SK-N-SH (cell line): Measurements from ENCODE around the gene HBZ. TPM values are rescaled to one million over a fixed set of nuclear protein-coding genes. Genes with fewer than 3 reads are reported as not detected.

ENCODE experiments used
- CTCF ChIA-PET: fragments of 300-600, 350-600 bp; formaldehyde crosslinking; extraction: SDS; loops from one replicate; lab custom pipeline; 2021; lab: Yijun Ruan, JAX
- POLR2A ChIA-PET: fragments of 350-600 bp; sonication (Branson Sonifier 250); formaldehyde crosslinking; extraction: SDS; loops from one replicate; lab custom pipeline; 2020; ENCODE audit warnings: antibody characterized with exemption, inconsistent platforms; lab: Yijun Ruan, JAX
- DNase-seq: peaks from one replicate; pipeline ENCODE4 v3.0.0; 2012
- H2AFZ ChIP-seq: fragments of 200-600 bp; sonication (generic); 2 replicates; pipeline ENCODE4 v1.8.1; 2016; ENCODE audit warnings: antibody characterized with exemption, mild to moderate bottlenecking, low read depth
- H3F3A ChIP-seq: fragments of 200-600 bp; sonication (generic); replicated peaks from 2 replicates; pipeline ENCODE3; 2016; ENCODE audit warnings: antibody characterized with exemption, mild to moderate bottlenecking; ENCODE audit not compliant: insufficient read depth
- H3K27ac ChIP-seq, 2 experiments: fragments of 200-500 bp in 1 of 2; fragments of 200-600 bp in 1 of 2; sonication (Bioruptor generic) in 1 of 2; sonication (generic), shearing (Covaris generic) in 1 of 2; 2 replicates each; pipeline versions ENCODE4 v1.5.1 to v1.6.1; 2014 to 2016; ENCODE audit warnings: low read depth in 2 of 2, inconsistent platforms in 1 of 2, low read length in 1 of 2, mild to moderate bottlenecking in 1 of 2, mixed read lengths in 1 of 2
- H3K27me3 ChIP-seq: fragments of 200-600 bp; sonication (generic), shearing (Covaris generic); 2 replicates; pipeline ENCODE4 v1.6.1; 2016; ENCODE audit warnings: mixed run types; ENCODE audit not compliant: insufficient read depth
- H3K36me3 ChIP-seq, 2 experiments: fragments of 200-500 bp in 1 of 2; fragments of 200-600 bp in 1 of 2; sonication (Bioruptor generic) in 1 of 2; sonication (generic) in 1 of 2; replicated peaks in 1 of 2; 2 replicates each; pipeline versions ENCODE3 to v1.5.1; 2014 to 2016; ENCODE audit warnings: low read length in 1 of 2, mild to moderate bottlenecking in 1 of 2; ENCODE audit not compliant: insufficient read depth in 2 of 2, control insufficient read depth in 1 of 2
- H3K4me1 ChIP-seq, 2 experiments: fragments of 200-500 bp in 1 of 2; fragments of 200-600 bp in 1 of 2; sonication (Bioruptor generic) in 1 of 2; sonication (generic), shearing (Covaris generic) in 1 of 2; 2 replicates each; pipeline versions ENCODE4 v1.5.1 to v1.6.1; 2014 to 2016; ENCODE audit warnings: low read depth in 1 of 2, low read length in 1 of 2, mixed run types in 1 of 2; ENCODE audit not compliant: insufficient read depth in 2 of 2, control insufficient read depth in 1 of 2
- H3K4me2 ChIP-seq: fragments of 200-600 bp; sonication (generic), shearing (Covaris generic); 2 replicates; pipeline ENCODE4 v1.6.1; 2017; ENCODE audit warnings: mixed run types
- H3K4me3 ChIP-seq, 2 experiments: fragments of 200-500 bp in 1 of 2; fragments of 200-600 bp in 1 of 2; sonication (Bioruptor generic) in 1 of 2; sonication (generic), shearing (Covaris generic) in 1 of 2; 2 replicates each; pipeline versions ENCODE4 v1.5.1 to v1.8.1; 2014 to 2016; ENCODE audit warnings: low read depth in 2 of 2, inconsistent platforms in 1 of 2, low read length in 1 of 2, mild to moderate bottlenecking in 1 of 2, mixed read lengths in 1 of 2, moderate library complexity in 1 of 2
- H3K79me2 ChIP-seq: fragments of 200-600 bp; sonication (generic); 2 replicates; pipeline ENCODE4 v1.8.1; 2017; ENCODE audit warnings: mild to moderate bottlenecking; ENCODE audit not compliant: insufficient read depth
- H3K9ac ChIP-seq: fragments of 200-600 bp; sonication (generic); 2 replicates; pipeline ENCODE4 v1.6.1; 2017; ENCODE audit warnings: mixed run types
- H3K9me2 ChIP-seq: fragments of 200-600 bp; sonication (generic); 2 replicates; pipeline ENCODE4 v1.6.1; 2017; ENCODE audit warnings: mixed run types
- H3K9me3 ChIP-seq: fragments of 200-600 bp; sonication (generic); 2 replicates; pipeline ENCODE4 v1.6.1; 2017; ENCODE audit warnings: mixed run types, mild to moderate bottlenecking, moderate library complexity
- H4K20me1 ChIP-seq: fragments of 200-600 bp; sonication (generic); 2 replicates; pipeline ENCODE4 v1.6.1; 2017; ENCODE audit warnings: mild to moderate bottlenecking, mixed run types; ENCODE audit not compliant: insufficient read depth
- ELF1 ChIP-seq: IDR thresholded peaks from 2 replicates; pipeline ENCODE4 v1.4.0; 2012
- EP300 ChIP-seq, 2 experiments: IDR thresholded peaks; 2 replicates each; pipeline versions ENCODE4 v1.4.0 to v1.6.1; 2012; ENCODE audit warnings: borderline replicate concordance in 1 of 2, low read depth in 1 of 2, low read length in 1 of 2
- EZH2phosphoT487 ChIP-seq: fragments of 200-600 bp; sonication (generic); IDR thresholded peaks from 2 replicates; pipeline ENCODE4 v1.6.1; 2017; ENCODE audit warnings: low read depth, mixed run types, mild to moderate bottlenecking, antibody characterized with exemption, moderate library complexity, borderline replicate concordance
- GABPA ChIP-seq: IDR thresholded peaks from 2 replicates; pipeline ENCODE4 v1.4.0; 2012; ENCODE audit warnings: low read depth, mild to moderate bottlenecking
- GATA2 ChIP-seq: sonication (generic); formaldehyde crosslinking; IDR thresholded peaks from 2 replicates; pipeline ENCODE4 v1.5.0; 2020; ENCODE audit warnings: mild to moderate bottlenecking, missing genetic modification reagents
- JUND ChIP-seq: IDR thresholded peaks from 2 replicates; pipeline ENCODE4 v1.4.0; 2012
- MEF2A ChIP-seq: IDR thresholded peaks from 2 replicates; pipeline ENCODE4 v1.4.0; 2012; ENCODE audit warnings: low read depth, borderline replicate concordance
- MXI1 ChIP-seq: IDR thresholded peaks from 2 replicates; pipeline ENCODE4 v1.6.1; 2012; ENCODE audit warnings: mild to moderate bottlenecking, low read depth, low read length, improper control_type of control experiment
- RAD21 ChIP-seq: IDR thresholded peaks from 2 replicates; pipeline ENCODE4 v1.6.1; 2012; ENCODE audit warnings: mild to moderate bottlenecking, low read length
- RCOR1 ChIP-seq: fragments of 150-350 bp; IDR thresholded peaks from 2 replicates; pipeline ENCODE4 v1.6.1; 2017; ENCODE audit warnings: antibody characterized with exemption, low read length
- RXRA ChIP-seq: IDR thresholded peaks from 2 replicates; pipeline ENCODE4 v1.4.0; 2012; ENCODE audit warnings: low read depth, mild to moderate bottlenecking, borderline replicate concordance
- SIN3A ChIP-seq: IDR thresholded peaks from 2 replicates; pipeline ENCODE4 v1.6.1; 2012; ENCODE audit warnings: low read depth, mild to moderate bottlenecking, low read length, moderate library complexity, borderline replicate concordance
- SMC3 ChIP-seq: IDR thresholded peaks from 2 replicates; pipeline ENCODE4 v1.6.1; 2012; ENCODE audit warnings: low read depth, low read length, improper control_type of control experiment
- TCF12 ChIP-seq: IDR thresholded peaks from 2 replicates; pipeline ENCODE4 v1.4.0; 2012
- TEAD4 ChIP-seq: IDR thresholded peaks from 2 replicates; pipeline ENCODE4 v1.4.0; 2012; ENCODE audit warnings: mild to moderate bottlenecking, borderline replicate concordance; ENCODE audit not compliant: insufficient read depth
- YY1 ChIP-seq: IDR thresholded peaks from 2 replicates; pipeline ENCODE4 v1.4.0; 2012; ENCODE audit warnings: low read depth, mild to moderate bottlenecking
- WGBS: methylation state at CpG from one replicate; pipeline ENCODE4 v1.1.6; 2017; ENCODE audit warnings: low lambda C conversion rate; 5-methylcytosine and 5-hydroxymethylcytosine counted together
- polyA plus RNA-seq, 3 experiments: library from polyadenylated mRNA; depleted of rRNA; stranded (reverse); fragments of >200 nt; gene quantifications; 2 replicates each; pipeline ENCODE4 v1.2.3, GENCODE V29; 2012
- TF ChIP-seq, protein P1 (sequence below): fragments of 200-600 bp; sonication (generic); IDR thresholded peaks from 2 replicates; pipeline ENCODE4 v1.6.1; 2017; ENCODE audit warnings: antibody characterized with exemption, mild to moderate bottlenecking, moderate library complexity
- TF ChIP-seq, protein P2 (sequence below): IDR thresholded peaks from 2 replicates; pipeline ENCODE4 v1.4.0; 2012; ENCODE audit warnings: low read depth, borderline replicate concordance
- TF ChIP-seq, protein P3 (sequence below): IDR thresholded peaks from 2 replicates; pipeline ENCODE4 v1.4.0; 2012; ENCODE audit warnings: low read depth, borderline replicate concordance
- TF ChIP-seq, protein P4 (sequence below): IDR thresholded peaks from 2 replicates; pipeline ENCODE4; 2012

The HBZ gene
- polyA plus RNA-seq, 1 of the 3 experiments (the other 2 are of a cell fraction), result not detected

DNA sequence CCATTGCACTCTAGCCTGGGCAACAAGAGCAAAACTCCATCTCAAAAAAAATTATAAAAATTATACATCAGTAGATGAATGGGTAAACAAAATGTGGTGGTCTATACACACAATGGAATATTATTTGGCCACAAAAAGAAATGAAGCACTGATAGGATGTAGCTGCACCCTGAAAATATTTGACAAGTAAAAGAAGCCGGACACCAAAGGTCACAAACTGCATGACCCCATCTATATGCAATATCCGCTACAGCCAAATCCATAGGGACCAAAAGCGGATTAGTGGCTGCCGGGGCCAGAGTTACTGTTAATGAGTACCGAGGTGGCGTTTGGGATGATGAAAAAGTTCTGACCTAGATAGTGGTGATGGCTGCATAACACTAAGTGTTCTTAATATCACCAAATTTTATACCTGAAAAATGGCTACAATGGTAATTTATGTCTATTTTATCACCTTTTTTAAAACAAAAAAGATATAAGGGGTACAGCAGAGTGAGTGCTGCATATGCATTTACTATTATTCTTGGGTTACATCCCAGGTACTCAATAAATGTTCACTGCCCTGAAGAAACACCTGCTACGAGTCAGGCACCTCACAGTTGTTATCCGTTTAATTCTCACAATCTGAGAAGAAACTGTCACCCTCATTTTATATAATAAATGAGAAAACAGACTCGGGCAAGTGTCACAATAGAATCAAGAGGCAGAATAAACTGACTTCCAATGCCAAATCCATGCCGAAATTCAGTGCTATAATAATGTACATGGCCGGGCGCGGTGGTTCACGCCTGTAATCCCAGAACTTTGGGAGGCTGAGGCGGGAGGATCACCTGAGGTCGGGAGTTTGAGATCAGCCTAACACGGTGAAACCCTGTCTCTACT lies 27.0 kb downstream of the HBZ start:
- Histone ChIP-seq H2AFZ (no peak overlapping the region), H3K9me2 (no peaks in the 10 kb centered on the region), H3K4me3 (no peak overlapping the region; a peak in 1 of 4 replicates), H3K27me3 (peaks cover 28% of the 10 kb centered on the region), H3K4me1 (peaks cover 0 to 10% of the 10 kb centered on the region in 2 experiments; a peak in 1 of 4 replicates), H3K27ac (no peak overlapping the region), H4K20me1 (peaks cover 17% of the 10 kb centered on the region), H3K9me3 (no peaks in the 10 kb centered on the region), H3K36me3 (peaks cover 0 to under 1% of the 10 kb centered on the region in 2 experiments), H3K4me2 (peak overlapping the region; percentile 91), H3F3A (peaks cover 7% of the 10 kb centered on the region), H3K79me2 (no peaks in the 10 kb centered on the region), H3K9ac (no peak overlapping the region)
- ChIA-PET POLR2A (interaction anchor here (1.0 kb wide), 1 partner anchor 72 kb away, joined by 3 read pairs; no protein-coding TSS in a partner anchor), CTCF (interaction anchor here (1.1 to 7.5 kb wide), 31 partner anchors 8 to 386 kb away, joined by 3 to 120 read pairs (median 6); partner anchors contain the start of genes AXIN1, HBM and NPRL3)
- TF ChIP-seq, protein P1, sequence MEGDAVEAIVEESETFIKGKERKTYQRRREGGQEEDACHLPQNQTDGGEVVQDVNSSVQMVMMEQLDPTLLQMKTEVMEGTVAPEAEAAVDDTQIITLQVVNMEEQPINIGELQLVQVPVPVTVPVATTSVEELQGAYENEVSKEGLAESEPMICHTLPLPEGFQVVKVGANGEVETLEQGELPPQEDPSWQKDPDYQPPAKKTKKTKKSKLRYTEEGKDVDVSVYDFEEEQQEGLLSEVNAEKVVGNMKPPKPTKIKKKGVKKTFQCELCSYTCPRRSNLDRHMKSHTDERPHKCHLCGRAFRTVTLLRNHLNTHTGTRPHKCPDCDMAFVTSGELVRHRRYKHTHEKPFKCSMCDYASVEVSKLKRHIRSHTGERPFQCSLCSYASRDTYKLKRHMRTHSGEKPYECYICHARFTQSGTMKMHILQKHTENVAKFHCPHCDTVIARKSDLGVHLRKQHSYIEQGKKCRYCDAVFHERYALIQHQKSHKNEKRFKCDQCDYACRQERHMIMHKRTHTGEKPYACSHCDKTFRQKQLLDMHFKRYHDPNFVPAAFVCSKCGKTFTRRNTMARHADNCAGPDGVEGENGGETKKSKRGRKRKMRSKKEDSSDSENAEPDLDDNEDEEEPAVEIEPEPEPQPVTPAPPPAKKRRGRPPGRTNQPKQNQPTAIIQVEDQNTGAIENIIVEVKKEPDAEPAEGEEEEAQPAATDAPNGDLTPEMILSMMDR, result no peak
- no peak for TF ChIP-seq SIN3A
- TF ChIP-seq RXRA, result no peak
- TF ChIP-seq TCF12, result no peak
- no peak for TF ChIP-seq RAD21
- TF ChIP-seq YY1, result no peak
- no peak for TF ChIP-seq GATA2
- TF ChIP-seq, protein P2, sequence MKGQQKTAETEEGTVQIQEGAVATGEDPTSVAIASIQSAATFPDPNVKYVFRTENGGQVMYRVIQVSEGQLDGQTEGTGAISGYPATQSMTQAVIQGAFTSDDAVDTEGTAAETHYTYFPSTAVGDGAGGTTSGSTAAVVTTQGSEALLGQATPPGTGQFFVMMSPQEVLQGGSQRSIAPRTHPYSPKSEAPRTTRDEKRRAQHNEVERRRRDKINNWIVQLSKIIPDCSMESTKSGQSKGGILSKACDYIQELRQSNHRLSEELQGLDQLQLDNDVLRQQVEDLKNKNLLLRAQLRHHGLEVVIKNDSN, result no peak
- DNase-seq, result no peak
- 77% methylated on average over 17 of the region's 17 CpGs for WGBS

DNA sequence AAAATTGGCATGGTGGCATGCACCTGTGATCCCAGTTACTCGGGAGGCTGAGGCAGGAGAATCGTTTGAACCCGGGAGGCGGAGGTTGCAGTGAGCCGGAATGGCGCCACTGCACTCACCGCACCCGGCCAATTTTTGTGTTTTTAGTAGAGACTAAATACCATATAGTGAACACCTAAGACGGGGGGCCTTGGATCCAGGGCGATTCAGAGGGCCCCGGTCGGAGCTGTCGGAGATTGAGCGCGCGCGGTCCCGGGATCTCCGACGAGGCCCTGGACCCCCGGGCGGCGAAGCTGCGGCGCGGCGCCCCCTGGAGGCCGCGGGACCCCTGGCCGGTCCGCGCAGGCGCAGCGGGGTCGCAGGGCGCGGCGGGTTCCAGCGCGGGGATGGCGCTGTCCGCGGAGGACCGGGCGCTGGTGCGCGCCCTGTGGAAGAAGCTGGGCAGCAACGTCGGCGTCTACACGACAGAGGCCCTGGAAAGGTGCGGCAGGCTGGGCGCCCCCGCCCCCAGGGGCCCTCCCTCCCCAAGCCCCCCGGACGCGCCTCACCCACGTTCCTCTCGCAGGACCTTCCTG lies 27.7 kb downstream of the HBZ start, which contains the start of gene HBQ1:
Gene HBQ1, plus strand, starts transcription at position 359 of the 575 bp plus-strand sequence. Its CDS starts 28 bp downstream, at position 387.
- ChIA-PET CTCF (interaction anchor here (0.6 to 7.5 kb wide), 59 partner anchors 9 to 385 kb away, joined by 3 to 120 read pairs (median 4); partner anchors contain the start of genes ARHGDIG, AXIN1, HBM and NPRL3), POLR2A (interaction anchor here (1.0 kb wide), 1 partner anchor 73 kb away, joined by 3 read pairs; no protein-coding TSS in a partner anchor)
- H3K4me3 ChIP-seq, result peak within 1 kb of the TSS; percentile 42 to 56
- no peaks in the 10 kb centered on the region for H3K9me2 ChIP-seq
- no peaks in the 10 kb centered on the region for H3K79me2 ChIP-seq
- H3K9me3 ChIP-seq, result no peaks in the 10 kb centered on the region
- H3K36me3 ChIP-seq, result peaks cover 1 to 3% of the 10 kb centered on the region in 2 experiments
- H3K4me2 ChIP-seq, result peak within 1 kb of the TSS; percentile 91
- DNase-seq, result peak; percentile 97
- H3K4me1 ChIP-seq, result peaks cover 0 to 10% of the 10 kb centered on the region in 2 experiments; a peak in 1 of 4 replicates
- peaks cover 15% of the 10 kb centered on the region for H4K20me1 ChIP-seq
- H2AFZ ChIP-seq, result no peak within 1 kb of the TSS
- H3F3A ChIP-seq, result peaks cover 4% of the 10 kb centered on the region
- H3K9ac ChIP-seq, result no peak within 1 kb of the TSS
- H3K27ac ChIP-seq, result no peak within 1 kb of the TSS
- peaks cover 21% of the 10 kb centered on the region for H3K27me3 ChIP-seq
- WGBS, result 10% methylated on average over 23 of the region's 59 CpGs
- TF ChIP-seq JUND, result no peak
- TF ChIP-seq GATA2, result no peak
- TF ChIP-seq, protein P3, sequence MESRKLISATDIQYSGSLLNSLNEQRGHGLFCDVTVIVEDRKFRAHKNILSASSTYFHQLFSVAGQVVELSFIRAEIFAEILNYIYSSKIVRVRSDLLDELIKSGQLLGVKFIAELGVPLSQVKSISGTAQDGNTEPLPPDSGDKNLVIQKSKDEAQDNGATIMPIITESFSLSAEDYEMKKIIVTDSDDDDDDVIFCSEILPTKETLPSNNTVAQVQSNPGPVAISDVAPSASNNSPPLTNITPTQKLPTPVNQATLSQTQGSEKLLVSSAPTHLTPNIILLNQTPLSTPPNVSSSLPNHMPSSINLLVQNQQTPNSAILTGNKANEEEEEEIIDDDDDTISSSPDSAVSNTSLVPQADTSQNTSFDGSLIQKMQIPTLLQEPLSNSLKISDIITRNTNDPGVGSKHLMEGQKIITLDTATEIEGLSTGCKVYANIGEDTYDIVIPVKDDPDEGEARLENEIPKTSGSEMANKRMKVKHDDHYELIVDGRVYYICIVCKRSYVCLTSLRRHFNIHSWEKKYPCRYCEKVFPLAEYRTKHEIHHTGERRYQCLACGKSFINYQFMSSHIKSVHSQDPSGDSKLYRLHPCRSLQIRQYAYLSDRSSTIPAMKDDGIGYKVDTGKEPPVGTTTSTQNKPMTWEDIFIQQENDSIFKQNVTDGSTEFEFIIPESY, result no peak
- TF ChIP-seq SMC3, result peak; percentile 53
- no peak for TF ChIP-seq MEF2A
- TF ChIP-seq EZH2phosphoT487, result no peak
- TF ChIP-seq, protein P4, sequence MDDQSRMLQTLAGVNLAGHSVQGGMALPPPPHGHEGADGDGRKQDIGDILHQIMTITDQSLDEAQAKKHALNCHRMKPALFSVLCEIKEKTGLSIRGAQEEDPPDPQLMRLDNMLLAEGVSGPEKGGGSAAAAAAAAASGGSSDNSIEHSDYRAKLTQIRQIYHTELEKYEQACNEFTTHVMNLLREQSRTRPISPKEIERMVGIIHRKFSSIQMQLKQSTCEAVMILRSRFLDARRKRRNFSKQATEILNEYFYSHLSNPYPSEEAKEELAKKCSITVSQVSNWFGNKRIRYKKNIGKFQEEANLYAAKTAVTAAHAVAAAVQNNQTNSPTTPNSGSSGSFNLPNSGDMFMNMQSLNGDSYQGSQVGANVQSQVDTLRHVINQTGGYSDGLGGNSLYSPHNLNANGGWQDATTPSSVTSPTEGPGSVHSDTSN, result no peak
- TF ChIP-seq ELF1, result no peak
- no peak for TF ChIP-seq MXI1
- peak; percentile 45 for TF ChIP-seq RAD21
- no peak for TF ChIP-seq GABPA
- TF ChIP-seq RCOR1, result no peak
- TF ChIP-seq EP300 (IDR thresholded peaks at IDR 0.05; ENCODE audit: borderline replicate concordance in 1 of 2, low read depth in 1 of 2, low read length in 1 of 2), result no peak
- TF ChIP-seq TEAD4, result no peak
- TF ChIP-seq YY1, result no peak
